ENCODE results near the gene STK35.

Gene STK35

GRCh38 chr20:2135013-2135412 lies 33.4 kb downstream of the STK35 start:
- H4K20me1 ChIP-seq (ENCODE audit: control insufficient read depth, insufficient read depth, low read depth, low read length), result peaks cover 10% of the 10 kb centered on the region; the same call in 1 of the 2 replicates
- H3K9me3 ChIP-seq (ENCODE audit: control insufficient read depth, insufficient read depth, low read length), result no peaks in the 10 kb centered on the region
- no peak overlapping the region for H3K4me2 ChIP-seq (ENCODE audit: low read length)
- no peak for TF ChIP-seq CTCF (IDR thresholded peaks at IDR 0.05; ENCODE audit: low read depth, low read length, poor library complexity, severe bottlenecking)
- no peak for TF ChIP-seq EZH2phosphoT487 (IDR thresholded peaks at IDR 0.05; ENCODE audit: borderline replicate concordance, low read length)
- no peaks in the 10 kb centered on the region for H3K9me2 ChIP-seq (replicated peaks; ENCODE audit: control insufficient read depth, low read length)
- H3K27ac ChIP-seq (ENCODE audit: low read depth, low read length), result no peak overlapping the region
- no peaks in the 10 kb centered on the region for H3K27me3 ChIP-seq (ENCODE audit: control insufficient read depth, low read length)
- H3K4me1 ChIP-seq (ENCODE audit: control insufficient read depth, low read length), result no peaks in the 10 kb centered on the region
- H3K4me3 ChIP-seq (ENCODE audit: low read length), result no peak overlapping the region
- peaks cover 53% of the 10 kb centered on the region for H3K79me2 ChIP-seq (ENCODE audit: control insufficient read depth, low read length)
- peaks cover 6% of the 10 kb centered on the region; the same call in 1 of the 2 replicates for H3K36me3 ChIP-seq (ENCODE audit: control insufficient read depth, low read length)
- H3F3A ChIP-seq (ENCODE audit: control insufficient read depth, insufficient read depth), result no peaks in the 10 kb centered on the region

DNA sequence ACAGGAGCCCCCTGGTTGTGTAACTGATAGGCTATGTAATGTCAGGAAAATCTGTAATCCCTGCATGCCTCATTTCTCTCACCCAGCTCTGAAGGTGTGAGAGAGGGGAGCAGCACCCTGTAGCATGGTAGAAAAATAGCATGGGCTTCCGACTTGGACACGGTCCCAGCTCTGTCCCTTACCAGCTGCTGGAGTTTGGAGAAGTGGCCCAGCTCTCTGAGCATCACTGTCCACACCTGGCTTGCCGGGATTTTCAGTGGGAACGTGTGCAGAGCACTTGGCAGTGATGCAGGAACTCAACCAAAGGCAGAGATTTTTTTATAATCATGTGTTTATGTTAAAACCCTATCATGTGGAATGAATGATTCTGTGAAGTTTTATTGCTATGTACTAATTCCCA lies 34.6 kb downstream of the STK35 start:
- H3K27ac ChIP-seq (ENCODE audit: low read depth, low read length), result no peak overlapping the region
- no peak overlapping the region for H3K4me3 ChIP-seq (ENCODE audit: low read length)
- H3K79me2 ChIP-seq (ENCODE audit: control insufficient read depth, low read length), result peaks cover 43% of the 10 kb centered on the region
- H3K9me3 ChIP-seq (ENCODE audit: control insufficient read depth, insufficient read depth, low read length), result no peaks in the 10 kb centered on the region
- H3K9me2 ChIP-seq (replicated peaks; ENCODE audit: control insufficient read depth, low read length), result no peaks in the 10 kb centered on the region
- peaks cover 8% of the 10 kb centered on the region; the same call in 1 of the 2 replicates for H4K20me1 ChIP-seq (ENCODE audit: control insufficient read depth, insufficient read depth, low read depth, low read length)
- no peaks in the 10 kb centered on the region for H3F3A ChIP-seq (ENCODE audit: control insufficient read depth, insufficient read depth)
- no peaks in the 10 kb centered on the region for H3K4me1 ChIP-seq (ENCODE audit: control insufficient read depth, low read length)
- no peak for TF ChIP-seq EZH2phosphoT487 (IDR thresholded peaks at IDR 0.05; ENCODE audit: borderline replicate concordance, low read length)
- TF ChIP-seq CTCF (IDR thresholded peaks at IDR 0.05; ENCODE audit: low read depth, low read length, poor library complexity, severe bottlenecking), result no peak
- H3K4me2 ChIP-seq (ENCODE audit: low read length), result no peak overlapping the region
- H3K36me3 ChIP-seq (ENCODE audit: control insufficient read depth, low read length), result peaks cover 5% of the 10 kb centered on the region; the same call in 1 of the 2 replicates
- H3K27me3 ChIP-seq (ENCODE audit: control insufficient read depth, low read length), result no peaks in the 10 kb centered on the region

DNA sequence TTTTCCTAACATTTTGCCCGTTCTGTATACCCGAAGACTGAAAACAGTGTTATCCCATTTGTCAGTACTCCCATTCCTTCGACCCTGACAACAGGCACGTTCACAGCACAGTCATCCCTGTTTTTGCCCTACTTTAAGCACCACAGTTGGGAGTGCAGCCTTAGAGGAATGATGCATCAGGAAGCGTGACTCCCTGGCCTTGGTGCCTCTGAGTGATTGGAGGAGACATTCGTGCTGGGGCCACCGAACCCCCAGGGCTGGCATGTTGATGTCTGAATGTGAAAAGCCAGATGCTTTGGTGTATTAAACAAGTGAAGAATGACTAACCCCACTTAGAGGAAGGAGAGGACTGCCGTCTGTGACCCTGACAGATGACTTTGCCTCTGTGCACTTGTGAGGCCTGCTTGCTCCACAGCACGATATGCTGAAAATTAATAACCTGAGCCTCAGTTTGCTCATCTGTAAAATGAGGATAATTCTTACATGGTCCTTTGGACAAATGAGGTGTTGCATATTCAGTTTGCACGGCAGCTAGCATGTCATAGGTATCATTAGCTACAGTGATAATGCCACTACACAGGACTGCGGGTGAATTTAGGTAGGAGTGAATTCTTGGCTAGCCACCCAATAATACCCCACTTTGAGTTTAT lies 36.0 kb downstream of the STK35 start:
- H3K4me1 ChIP-seq (ENCODE audit: control insufficient read depth, low read length), result no peaks in the 10 kb centered on the region
- H4K20me1 ChIP-seq (ENCODE audit: control insufficient read depth, insufficient read depth, low read depth, low read length), result no peaks in the 10 kb centered on the region; the same call in 1 of the 2 replicates
- no peak for TF ChIP-seq EZH2phosphoT487 (IDR thresholded peaks at IDR 0.05; ENCODE audit: borderline replicate concordance, low read length)
- no peak overlapping the region for H3K27ac ChIP-seq (ENCODE audit: low read depth, low read length)
- no peaks in the 10 kb centered on the region for H3K27me3 ChIP-seq (ENCODE audit: control insufficient read depth, low read length)
- peaks cover 9% of the 10 kb centered on the region; the same call in 1 of the 2 replicates for H3K36me3 ChIP-seq (ENCODE audit: control insufficient read depth, low read length)
- H3K9me2 ChIP-seq (replicated peaks; ENCODE audit: control insufficient read depth, low read length), result no peaks in the 10 kb centered on the region
- H3K9me3 ChIP-seq (ENCODE audit: control insufficient read depth, insufficient read depth, low read length), result no peaks in the 10 kb centered on the region
- peaks cover 38% of the 10 kb centered on the region for H3K79me2 ChIP-seq (ENCODE audit: control insufficient read depth, low read length)
- H3K4me2 ChIP-seq (ENCODE audit: low read length), result no peak overlapping the region
- no peak overlapping the region for H3K4me3 ChIP-seq (ENCODE audit: low read length)
- H3F3A ChIP-seq (ENCODE audit: control insufficient read depth, insufficient read depth), result no peaks in the 10 kb centered on the region

DNA sequence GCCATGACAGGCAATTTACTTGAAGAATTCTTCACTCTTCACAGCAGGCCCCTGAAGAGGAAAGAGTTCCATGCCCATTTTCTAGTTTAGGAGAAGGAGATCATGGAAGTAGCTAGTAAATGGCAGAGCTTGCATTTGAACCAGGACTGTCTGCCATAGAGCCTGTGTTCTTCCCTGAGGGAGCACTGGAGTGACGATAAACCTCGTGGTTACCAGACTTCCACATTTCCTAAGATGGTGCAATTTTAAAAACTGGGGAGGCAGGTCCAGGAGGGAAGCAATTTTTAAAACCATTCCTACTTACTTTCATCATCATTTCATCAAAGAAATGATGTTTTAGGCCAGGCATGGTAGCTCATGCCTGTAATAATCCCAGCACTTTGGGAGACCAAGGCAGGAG lies 36.8 kb downstream of the STK35 start:
- Histone ChIP-seq H3K27ac (ENCODE audit: low read depth, low read length) (no peak overlapping the region), H3K4me2 (ENCODE audit: low read length) (no peak overlapping the region), H3K9me3 (ENCODE audit: control insufficient read depth, insufficient read depth, low read length) (no peaks in the 10 kb centered on the region), H3K27me3 (ENCODE audit: control insufficient read depth, low read length) (no peaks in the 10 kb centered on the region), H3K36me3 (ENCODE audit: control insufficient read depth, low read length) (peaks cover 9% of the 10 kb centered on the region; the same call in 1 of the 2 replicates), H3K9me2 (replicated peaks; ENCODE audit: control insufficient read depth, low read length) (no peaks in the 10 kb centered on the region), H3K4me1 (ENCODE audit: control insufficient read depth, low read length) (no peaks in the 10 kb centered on the region), H4K20me1 (ENCODE audit: control insufficient read depth, insufficient read depth, low read depth, low read length) (no peaks in the 10 kb centered on the region), H3K4me3 (ENCODE audit: low read length) (no peak overlapping the region), H3F3A (ENCODE audit: control insufficient read depth, insufficient read depth) (no peaks in the 10 kb centered on the region), H3K79me2 (ENCODE audit: control insufficient read depth, low read length) (peaks cover 31% of the 10 kb centered on the region)
- TF ChIP-seq EZH2phosphoT487 (IDR thresholded peaks at IDR 0.05; ENCODE audit: borderline replicate concordance, low read length), result no peak
